ENCODE results near the gene ANO7. TPM values are rescaled to one million over a fixed set of nuclear protein-coding genes. Genes with fewer than 3 reads are reported as not detected.
A peak's percentile ranks its signal among the peaks of the same experiment; 100 is the strongest.
"Not testable (repeated sequence)": the region's sequence is repeated elsewhere in the genome, so short reads cannot be mapped to it uniquely, and the experiment has no call there.

ANO7 gene
- total and polyA plus RNA-seq, 11 donors = 0.67 to 3.0 (median 1.1) TPM

- H3K27me3 ChIP-seq = no peaks in the 10 kb centered on the region
- no peak overlapping the region for H3K27ac ChIP-seq
- no peaks in the 10 kb centered on the region for H3K9me3 ChIP-seq
- intact Hi-C loops (cut with DNase I) = no loop called here
- H3K4me1 ChIP-seq = no peaks in the 10 kb centered on the region
- WGBS, 4 donors = 57 to 74% (median 67%) methylated on average over 9 of the region's 9 CpGs
- DNase-seq (peak in 1 of 5 donors; percentile 7), ATAC-seq (no peak)
- H3K36me3 ChIP-seq = no peaks in the 10 kb centered on the region
- TF ChIP-seq POLR2A (IDR thresholded peaks at IDR 0.05) (no peak), CTCF (IDR thresholded peaks at IDR 0.05) (no peak)
- H3K4me3 ChIP-seq = no peak overlapping the region
These were observed 6.3 kb downstream of the ANO7 start for GRCh38 chr2:241194811-241195210.

GRCh38 chr2:241195506-241196130 lies 7.1 kb downstream of the ANO7 start:
- no peaks in the 10 kb centered on the region for H3K9me3 ChIP-seq
- no peaks in the 10 kb centered on the region for H3K27me3 ChIP-seq
- H3K4me3 ChIP-seq = no peak overlapping the region
- no peak for ATAC-seq
- H3K4me1 ChIP-seq = no peaks in the 10 kb centered on the region
- DNase-seq = peak in 1 of 5 donors; percentile 16
- intact Hi-C loops (cut with DNase I) = no loop called here
- 87 to 91% (median 89%) methylated on average over 13 to 18 of the region's 18 CpGs for WGBS, 4 donors
- H3K36me3 ChIP-seq = no peaks in the 10 kb centered on the region
- H3K27ac ChIP-seq = no peak overlapping the region
- no peak for TF ChIP-seq POLR2A (IDR thresholded peaks at IDR 0.05)

GRCh38 chr2:241197246-241197645 lies 8.8 kb downstream of the ANO7 start:
- intact Hi-C loops (cut with DNase I); ATAC-seq; H3K9me3 ChIP-seq; H3K27ac ChIP-seq; H3K4me3 ChIP-seq; H3K36me3 ChIP-seq; H3K4me1 ChIP-seq; H3K27me3 ChIP-seq: not testable (repeated sequence)
- WGBS, 4 donors = 90 to 97% (median 95%) methylated on average over 13 to 14 of the region's 14 CpGs
- peak in 1 of 5 donors; percentile 8 for DNase-seq

GRCh38 chr2:241197947-241198346 lies 9.5 kb downstream of the ANO7 start:
- intact Hi-C loops (cut with DNase I) = no loop called here
- Histone ChIP-seq H3K4me3 (no peak overlapping the region), H3K4me1 (no peaks in the 10 kb centered on the region), H3K9me3 (no peaks in the 10 kb centered on the region), H3K36me3 (no peaks in the 10 kb centered on the region), H3K27me3 (no peaks in the 10 kb centered on the region), H3K27ac (no peak overlapping the region)
- WGBS, 4 donors = 88 to 89% (median 89%) methylated on average over 6 of the region's 6 CpGs
- DNase-seq (peak in 1 of 5 donors; percentile 14), ATAC-seq (no peak)
- no peak for TF ChIP-seq CTCF (IDR thresholded peaks at IDR 0.05)

- no peak for ATAC-seq
- H3K27me3 ChIP-seq = no peaks in the 10 kb centered on the region
- no peak overlapping the region for H3K27ac ChIP-seq
- no peaks in the 10 kb centered on the region for H3K9me3 ChIP-seq
- TF ChIP-seq CTCF (IDR thresholded peaks at IDR 0.05) (no peak), POLR2A (IDR thresholded peaks at IDR 0.05) (no peak)
- 78 to 84% (median 82%) methylated on average over 14 to 27 of the region's 27 CpGs for WGBS, 4 donors
- intact Hi-C loops (cut with DNase I) = no loop called here
- no peak overlapping the region for H3K4me3 ChIP-seq
- no peaks in the 10 kb centered on the region for H3K4me1 ChIP-seq
- DNase-seq = peak in 1 of 5 donors; percentile 11
- H3K36me3 ChIP-seq = no peaks in the 10 kb centered on the region
These were observed 10.2 kb downstream of the ANO7 start for GRCh38 chr2:241198381-241199279.
